GM12873 (cell line): Measurements from ENCODE around the gene LPP.

Source experiments
- TF ChIP-seq, protein P1 (sequence below): IDR thresholded peaks from 2 replicates; pipeline ENCODE4 v1.5.1; 2012; ENCODE audit warnings: low read depth, mild to moderate bottlenecking, moderate library complexity, low read length, control low read depth; ENCODE audit not compliant: insufficient read depth; ENCODE audit errors: missing control alignments

LPP gene

DNA sequence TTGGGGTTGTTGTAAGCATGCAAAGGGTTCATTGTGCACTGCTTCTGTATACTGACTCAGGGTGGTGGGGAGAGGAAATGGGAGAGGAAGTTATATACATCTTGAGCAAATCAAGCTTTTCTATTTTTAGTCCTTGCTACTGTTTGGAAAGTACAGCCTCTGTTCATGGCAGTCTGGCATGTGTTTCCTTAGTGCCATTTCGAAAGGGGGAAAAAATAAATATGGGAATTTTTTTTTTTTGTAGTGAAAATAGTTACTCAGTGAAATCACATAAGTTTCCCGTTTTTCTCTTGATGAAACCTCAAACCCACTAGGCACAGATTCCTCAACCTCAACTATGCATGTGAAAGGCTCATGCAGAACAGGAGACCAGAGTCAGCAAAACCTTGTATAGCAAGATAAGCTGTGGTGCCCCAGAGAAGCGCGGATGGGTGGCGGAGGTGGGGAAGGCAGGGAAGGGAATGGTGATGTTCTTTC, 353.3 kb downstream of the LPP start:
- TF ChIP-seq, protein P1, sequence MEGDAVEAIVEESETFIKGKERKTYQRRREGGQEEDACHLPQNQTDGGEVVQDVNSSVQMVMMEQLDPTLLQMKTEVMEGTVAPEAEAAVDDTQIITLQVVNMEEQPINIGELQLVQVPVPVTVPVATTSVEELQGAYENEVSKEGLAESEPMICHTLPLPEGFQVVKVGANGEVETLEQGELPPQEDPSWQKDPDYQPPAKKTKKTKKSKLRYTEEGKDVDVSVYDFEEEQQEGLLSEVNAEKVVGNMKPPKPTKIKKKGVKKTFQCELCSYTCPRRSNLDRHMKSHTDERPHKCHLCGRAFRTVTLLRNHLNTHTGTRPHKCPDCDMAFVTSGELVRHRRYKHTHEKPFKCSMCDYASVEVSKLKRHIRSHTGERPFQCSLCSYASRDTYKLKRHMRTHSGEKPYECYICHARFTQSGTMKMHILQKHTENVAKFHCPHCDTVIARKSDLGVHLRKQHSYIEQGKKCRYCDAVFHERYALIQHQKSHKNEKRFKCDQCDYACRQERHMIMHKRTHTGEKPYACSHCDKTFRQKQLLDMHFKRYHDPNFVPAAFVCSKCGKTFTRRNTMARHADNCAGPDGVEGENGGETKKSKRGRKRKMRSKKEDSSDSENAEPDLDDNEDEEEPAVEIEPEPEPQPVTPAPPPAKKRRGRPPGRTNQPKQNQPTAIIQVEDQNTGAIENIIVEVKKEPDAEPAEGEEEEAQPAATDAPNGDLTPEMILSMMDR, result no peak

DNA sequence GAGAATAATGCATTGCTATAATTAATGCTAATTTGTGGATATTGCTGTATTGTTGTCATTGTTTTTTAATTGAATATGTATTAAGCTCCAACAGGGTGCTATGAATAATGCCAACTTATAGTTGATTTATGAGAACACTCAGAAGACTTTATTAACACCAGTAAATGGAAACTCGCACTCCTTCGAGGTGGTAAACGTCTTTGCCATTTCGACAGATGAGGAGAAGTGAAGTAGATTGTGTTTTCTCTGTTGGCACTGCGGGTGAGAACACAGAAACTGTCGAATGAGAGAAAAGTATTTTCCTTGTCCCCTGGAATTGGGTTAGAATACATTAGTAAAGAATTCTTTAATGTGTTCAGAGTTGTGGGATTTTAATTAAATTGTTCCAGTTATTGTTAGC, 354.5 kb downstream of the LPP start:
- TF ChIP-seq, protein P1, result no peak

- TF ChIP-seq, protein P1, result no peak
These were observed 355.4 kb downstream of the LPP start for GRCh38 chr3:188509316-188509715.

GRCh38 chr3:188510366-188510765, 356.4 kb downstream of the LPP start:
- TF ChIP-seq, protein P1, result no peak

DNA sequence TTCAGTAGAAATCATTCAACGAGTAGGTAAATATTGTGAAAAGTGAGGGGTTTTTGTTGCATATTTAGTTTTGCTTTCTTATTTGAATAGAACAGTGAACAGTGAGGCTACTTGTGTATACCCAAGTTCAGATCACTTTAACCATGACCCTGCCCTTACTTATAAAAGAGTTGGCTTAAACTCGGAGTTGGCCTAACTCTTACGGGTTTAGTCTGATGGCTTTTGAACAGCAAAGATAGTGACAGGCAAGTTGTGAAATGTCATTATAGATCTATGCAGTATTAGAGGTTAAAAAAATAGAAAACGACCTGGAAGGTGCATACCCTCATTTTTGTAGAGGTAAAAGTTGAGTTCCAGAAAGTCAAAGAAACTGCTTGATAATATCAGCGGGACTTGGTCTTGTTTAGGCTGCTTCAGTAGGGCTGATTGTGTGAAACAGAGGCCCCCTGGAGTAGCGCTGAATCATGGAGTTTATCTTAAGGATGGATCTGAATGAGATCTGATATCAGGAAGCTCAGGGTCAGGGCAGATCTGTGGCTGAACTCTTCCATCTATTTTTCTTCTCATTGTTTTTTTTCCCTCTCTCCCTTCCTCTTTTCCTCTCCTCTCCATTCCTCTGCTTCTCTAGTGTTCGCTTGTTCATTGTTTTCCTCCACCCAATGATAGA, 359.8 kb downstream of the LPP start:
- TF ChIP-seq, protein P1, result no peak

- TF ChIP-seq, protein P1, result no peak
These were observed 362.6 kb downstream of the LPP start for GRCh38 chr3:188516515-188516914.

- TF ChIP-seq, protein P1, result no peak
These were observed 364.5 kb downstream of the LPP start for GRCh38 chr3:188518416-188518815.
